ENCODE data around the gene SOS1.

- TF ChIP-seq, protein P1, sequence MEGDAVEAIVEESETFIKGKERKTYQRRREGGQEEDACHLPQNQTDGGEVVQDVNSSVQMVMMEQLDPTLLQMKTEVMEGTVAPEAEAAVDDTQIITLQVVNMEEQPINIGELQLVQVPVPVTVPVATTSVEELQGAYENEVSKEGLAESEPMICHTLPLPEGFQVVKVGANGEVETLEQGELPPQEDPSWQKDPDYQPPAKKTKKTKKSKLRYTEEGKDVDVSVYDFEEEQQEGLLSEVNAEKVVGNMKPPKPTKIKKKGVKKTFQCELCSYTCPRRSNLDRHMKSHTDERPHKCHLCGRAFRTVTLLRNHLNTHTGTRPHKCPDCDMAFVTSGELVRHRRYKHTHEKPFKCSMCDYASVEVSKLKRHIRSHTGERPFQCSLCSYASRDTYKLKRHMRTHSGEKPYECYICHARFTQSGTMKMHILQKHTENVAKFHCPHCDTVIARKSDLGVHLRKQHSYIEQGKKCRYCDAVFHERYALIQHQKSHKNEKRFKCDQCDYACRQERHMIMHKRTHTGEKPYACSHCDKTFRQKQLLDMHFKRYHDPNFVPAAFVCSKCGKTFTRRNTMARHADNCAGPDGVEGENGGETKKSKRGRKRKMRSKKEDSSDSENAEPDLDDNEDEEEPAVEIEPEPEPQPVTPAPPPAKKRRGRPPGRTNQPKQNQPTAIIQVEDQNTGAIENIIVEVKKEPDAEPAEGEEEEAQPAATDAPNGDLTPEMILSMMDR (IDR thresholded peaks at IDR 0.05) = no peak
- no peak for TF ChIP-seq EZH2 (IDR thresholded peaks at IDR 0.05; ENCODE audit: borderline replicate concordance, insufficient read depth, low read depth, low read length, poor library complexity, severe bottlenecking)
These were observed 8.1 kb upstream of the SOS1 start for GRCh38 chr2:39128919-39129391.

Measured in B cell (primary cell).